K562 (cell line): ENCODE data around the gene CALML3. TPM values are rescaled to one million over a fixed set of nuclear protein-coding genes. Genes with fewer than 3 reads are reported as not detected.

Source experiments
- ATAC-seq: fragments of 200-7000 bp; cut with Tn5 transposase; 3 replicates; pipeline ENCODE4 v1.9.1; 2020; ENCODE audit warnings: moderate library complexity
- BruUV-seq: library from RNA; stranded (reverse); fragments of 400-500 nt; replicated peaks from 2 replicates; lab custom pipeline; 2021; lab: Mats Ljungman, UMichigan
- CTCF ChIA-PET: fragments of 300-600 bp; formaldehyde crosslinking; extraction: SDS; loops from one replicate; lab custom pipeline; 2021; ENCODE audit warnings: low intra/inter-chr PET ratio; lab: Yijun Ruan, JAX
- POLR2A ChIA-PET: fragments of 300-600, 350-650 bp; sonication (Branson Sonifier 250); formaldehyde crosslinking; extraction: SDS; loops from one replicate; lab custom pipeline; 2021; ENCODE audit warnings: antibody characterized with exemption, inconsistent platforms; lab: Yijun Ruan, JAX
- DNase-seq, 4 experiments: peaks; one replicate each; pipeline versions ENCODE4 v3.0.0 to v3.0.0-alpha.2; 2011 to 2018; ENCODE audit warnings: low spot score in 3 of 4, mixed read lengths in 3 of 4; ENCODE audit errors: extremely low read depth in 1 of 4
- FAIRE-seq: peaks from 2 replicates; lab custom pipeline; 2011; peaks lifted over from hg19 to GRCh38; lab: Jason Lieb, UNC
- H2AFZ ChIP-seq: 2 replicates; pipeline ENCODE4 v1.6.0; 2011; ENCODE audit warnings: low read depth, low read length, control low read depth, inconsistent platforms
- H3K27ac ChIP-seq: fragments of 200-600 bp; 3 replicates; pipeline ENCODE4 v1.8.0; 2011; ENCODE audit warnings: low read depth, mild to moderate bottlenecking, control low read depth, inconsistent platforms, low read length, moderate library complexity, mixed read lengths; ENCODE audit errors: extremely low read depth
- H3K27me3 ChIP-seq, 2 experiments: fragments of 300-600 bp in 1 of 2; 2 replicates in 1 of 2; 3 replicates in 1 of 2; pipeline versions ENCODE4 v1.6.0 to v1.8.0; 2011; ENCODE audit warnings: inconsistent platforms in 2 of 2, low read length in 2 of 2, mild to moderate bottlenecking in 1 of 2, mixed read lengths in 1 of 2, moderate library complexity in 1 of 2; ENCODE audit not compliant: control insufficient read depth in 2 of 2, insufficient read depth in 2 of 2
- H3K36me3 ChIP-seq: fragments of 300-600 bp; 3 replicates; pipeline ENCODE4 v1.8.0; 2011; ENCODE audit warnings: mild to moderate bottlenecking, low read length, inconsistent platforms; ENCODE audit not compliant: control insufficient read depth, insufficient read depth
- H3K4me1 ChIP-seq, 2 experiments: fragments of 200-600 bp in 1 of 2; replicated peaks in 1 of 2; 2 replicates in 1 of 2; 3 replicates in 1 of 2; pipeline versions ENCODE4 v1.5.1 to v1.8.0; 2011; ENCODE audit warnings: inconsistent platforms in 2 of 2, low read length in 2 of 2, mild to moderate bottlenecking in 1 of 2, mixed read lengths in 1 of 2, moderate library complexity in 1 of 2; ENCODE audit not compliant: control insufficient read depth in 2 of 2, insufficient read depth in 2 of 2
- H3K4me2 ChIP-seq: 2 replicates; pipeline ENCODE4 v1.6.1; 2011; ENCODE audit warnings: low read length, control low read depth, inconsistent platforms, mixed read lengths; ENCODE audit not compliant: insufficient read depth
- H3K4me3 ChIP-seq: fragments of 200-600 bp; sonication (generic), shearing (Covaris generic); 2 replicates; pipeline ENCODE4 v1.5.1; 2016; ENCODE audit warnings: control low read depth, inconsistent platforms
- H3K79me2 ChIP-seq: fragments of 200-600 bp; 3 replicates; pipeline ENCODE4 v1.8.0; 2011; ENCODE audit warnings: low read length, inconsistent platforms; ENCODE audit not compliant: control insufficient read depth, insufficient read depth
- H3K9ac ChIP-seq, 2 experiments: 2 replicates each; pipeline versions ENCODE4 v1.6.0 to v1.6.1; 2011; ENCODE audit warnings: low read depth in 2 of 2, low read length in 2 of 2, control low read depth in 1 of 2, inconsistent platforms in 1 of 2, mild to moderate bottlenecking in 1 of 2, mixed read lengths in 1 of 2; ENCODE audit not compliant: insufficient read depth in 1 of 2
- H3K9me1 ChIP-seq: one replicate; pipeline ENCODE4 v1.6.0; 2011; ENCODE audit warnings: inconsistent platforms, mild to moderate bottlenecking, low read length, moderate library complexity; ENCODE audit not compliant: control insufficient read depth, insufficient read depth
- H3K9me3 ChIP-seq: replicated peaks from 2 replicates; pipeline ENCODE4 v1.5.1; 2011; ENCODE audit warnings: low read depth, low read length, inconsistent platforms; ENCODE audit not compliant: control insufficient read depth, insufficient read depth
- H4K20me1 ChIP-seq: replicated peaks from 2 replicates; pipeline ENCODE4 v1.6.1; 2011; ENCODE audit warnings: low read length, inconsistent platforms, mixed read lengths; ENCODE audit not compliant: control insufficient read depth, insufficient read depth
- L3MBTL2 ChIP-seq: fragments of 450-650 bp; IDR thresholded peaks from 2 replicates; pipeline ENCODE4 v1.6.1; 2016; ENCODE audit warnings: mild to moderate bottlenecking, moderate library complexity
- ZNF695 ChIP-seq: fragments of 450-650 bp; formaldehyde crosslinking; IDR thresholded peaks from 2 replicates; pipeline ENCODE4 v1.4.0; 2020; ENCODE audit warnings: mild to moderate bottlenecking, moderate library complexity
- WGBS: fragments of 100-300 bp; shearing (Covaris generic); methylation state at CpG from one replicate; pipeline ENCODE4 v1.1.6; 2016; ENCODE audit warnings: low coverage, mixed read lengths; ENCODE audit not compliant: insufficient coverage; ENCODE audit errors: missing lambda C conversion rate; 5-methylcytosine and 5-hydroxymethylcytosine counted together
- in situ Hi-C: fragments of 300-500 bp; cut with MboI; formaldehyde crosslinking; loops from 4 replicates; pipeline ENCODE4 v1.15.0; 2018; ENCODE audit warnings: inconsistent platforms, mixed read lengths
- intact Hi-C: fragments of 100-400 bp; cut with micrococcal nuclease; formaldehyde crosslinking; loops from 2 replicates; pipeline ENCODE4 v1.14.2; 2022
- polyA plus RNA-seq, 8 experiments: library from polyadenylated mRNA; depleted of rRNA in 4 of 8; stranded (reverse) in 5 of 8; unstranded in 3 of 8; fragments of >200 nt; fragmentation: Nextera tagmentation in 2 of 8; fragmentation: Illumina TruSeq in 1 of 8; extraction: Ambion mirVana in 2 of 8; extraction: Trizol in 1 of 8; gene quantifications; 2 replicates each; pipeline versions ENCODE4 v1.2.1 to v1.2.3, GENCODE V29; 2011 to 2014; ENCODE audit warnings: inconsistent platforms in 1 of 8, missing spikeins in 1 of 8
- total RNA-seq, 7 experiments: library from RNA; depleted of rRNA in 6 of 7; stranded (reverse); fragments of >200 nt in 6 of 7; fragmentation: Illumina TruSeq in 2 of 7; extraction: Trizol in 2 of 7; gene quantifications; 2 replicates each; pipeline versions ENCODE4 v1.2.1 to v1.2.3, GENCODE V29; 2011 to 2021; ENCODE audit warnings: low replicate concordance in 1 of 7
- TF ChIP-seq, protein P1 (sequence below): sonication (generic); formaldehyde crosslinking; IDR thresholded peaks from 2 replicates; pipeline ENCODE4 v1.8.1; 2023; ENCODE audit warnings: mild to moderate bottlenecking, missing genetic modification reagents

The CALML3 gene
- total and polyA plus RNA-seq, 9 of the 15 experiments (the other 6 are each of a cell fraction or from before 2014, with no cell fraction given): not detected

- intact Hi-C loops (no loop called here), in situ Hi-C loops (no loop called here)
- no peaks in the 10 kb centered on the region for H4K20me1 ChIP-seq
- CTCF ChIA-PET: no interaction called here
- BruUV-seq: no TSS peak
- WGBS: 83% methylated on average over 19 of the region's 19 CpGs
- H3K9ac ChIP-seq: peak overlapping the region in 1 of 2 experiments; percentile 31; a peak in 1 of 4 replicates
- H3K4me3 ChIP-seq: no peak overlapping the region
- FAIRE-seq: no peak
- no peaks in the 10 kb centered on the region for H3K79me2 ChIP-seq
- no peak for ATAC-seq
- no peaks in the 10 kb centered on the region for H3K9me3 ChIP-seq
- no peaks in the 10 kb centered on the region for H3K27me3 ChIP-seq
- no peak for DNase-seq
- H3K36me3 ChIP-seq: no peaks in the 10 kb centered on the region
- H3K4me2 ChIP-seq: no peak overlapping the region
- H3K27ac ChIP-seq: no peak overlapping the region
- H2AFZ ChIP-seq: no peak overlapping the region
- peak; percentile 73 for TF ChIP-seq L3MBTL2
- TF ChIP-seq, protein P1, sequence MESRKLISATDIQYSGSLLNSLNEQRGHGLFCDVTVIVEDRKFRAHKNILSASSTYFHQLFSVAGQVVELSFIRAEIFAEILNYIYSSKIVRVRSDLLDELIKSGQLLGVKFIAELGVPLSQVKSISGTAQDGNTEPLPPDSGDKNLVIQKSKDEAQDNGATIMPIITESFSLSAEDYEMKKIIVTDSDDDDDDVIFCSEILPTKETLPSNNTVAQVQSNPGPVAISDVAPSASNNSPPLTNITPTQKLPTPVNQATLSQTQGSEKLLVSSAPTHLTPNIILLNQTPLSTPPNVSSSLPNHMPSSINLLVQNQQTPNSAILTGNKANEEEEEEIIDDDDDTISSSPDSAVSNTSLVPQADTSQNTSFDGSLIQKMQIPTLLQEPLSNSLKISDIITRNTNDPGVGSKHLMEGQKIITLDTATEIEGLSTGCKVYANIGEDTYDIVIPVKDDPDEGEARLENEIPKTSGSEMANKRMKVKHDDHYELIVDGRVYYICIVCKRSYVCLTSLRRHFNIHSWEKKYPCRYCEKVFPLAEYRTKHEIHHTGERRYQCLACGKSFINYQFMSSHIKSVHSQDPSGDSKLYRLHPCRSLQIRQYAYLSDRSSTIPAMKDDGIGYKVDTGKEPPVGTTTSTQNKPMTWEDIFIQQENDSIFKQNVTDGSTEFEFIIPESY (CRISPR knock-in tag): peak; percentile 69
- TF ChIP-seq ZNF695 (CRISPR knock-in tag): no peak
- TF ChIP-seq, all 486 proteins: peak for 2
- POLR2A ChIA-PET: interaction anchor here (2.1 kb wide), 1 partner anchor 8 kb away, joined by 8 read pairs; no protein-coding TSS in a partner anchor
- Histone ChIP-seq H3K9me1 (no peaks in the 10 kb centered on the region), H3K4me1 (peaks cover 40 to 52% of the 10 kb centered on the region in 2 experiments)
These were observed 32.4 kb downstream of the CALML3 start for GRCh38 chr10:5557040-5557721.
